ENCODE measurements around the gene GPN1. TPM values are rescaled to one million over a fixed set of nuclear protein-coding genes. Genes with fewer than 3 reads are reported as not detected.

The GPN1 gene
- total and polyA plus RNA-seq, 2 experiments from 2014 or later = 23.7 to 40.3 TPM

DNA sequence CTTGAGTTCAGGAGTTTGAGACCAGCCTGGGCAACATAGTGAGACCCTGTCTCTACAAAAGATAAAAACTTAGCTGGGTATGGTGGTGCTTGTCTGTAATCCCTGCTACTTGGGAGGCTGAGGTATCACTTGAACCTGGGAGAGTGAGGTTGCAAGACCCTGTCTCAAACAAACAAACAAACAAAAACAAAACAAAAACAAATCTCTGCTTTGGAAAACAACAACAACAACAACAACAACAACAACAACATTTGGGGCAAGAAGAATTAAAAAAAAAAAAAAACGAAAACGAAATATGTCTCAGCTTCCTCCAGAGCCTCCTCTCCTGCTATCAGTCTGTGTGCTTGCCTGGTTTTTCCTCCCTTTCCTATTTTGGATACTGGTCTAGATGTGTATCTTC is 51.7 kb downstream of the GPN1 start:
- Histone ChIP-seq H3K79me2 (replicated peaks; ENCODE audit: insufficient read depth) (no peaks in the 10 kb centered on the region), H3K27me3 (ENCODE audit: insufficient read depth) (no peaks in the 10 kb centered on the region), H3K4me3 (no peak overlapping the region), H3F3A (replicated peaks; ENCODE audit: low read depth) (no peaks in the 10 kb centered on the region), H3K9me2 (ENCODE audit: insufficient read depth) (no peaks in the 10 kb centered on the region), H4K20me1 (replicated peaks; ENCODE audit: insufficient read depth) (no peaks in the 10 kb centered on the region), H3K36me3 (ENCODE audit: insufficient read depth) (peaks cover 18% of the 10 kb centered on the region; the same call in 1 of the 2 replicates), H3K4me2 (no peak overlapping the region), H3K4me1 (ENCODE audit: insufficient read depth) (no peaks in the 10 kb centered on the region), H3K27ac (ENCODE audit: low read depth) (no peak overlapping the region), H2AFZ (no peak overlapping the region)
- no peaks in the 10 kb centered on the region for H3K4me1 Mint-ChIP-seq
- DNase-seq (ENCODE audit: low spot score) (no peak), ATAC-seq (no peak)
- H3K9me3 Mint-ChIP-seq = no peaks in the 10 kb centered on the region
- TF ChIP-seq, protein P1, sequence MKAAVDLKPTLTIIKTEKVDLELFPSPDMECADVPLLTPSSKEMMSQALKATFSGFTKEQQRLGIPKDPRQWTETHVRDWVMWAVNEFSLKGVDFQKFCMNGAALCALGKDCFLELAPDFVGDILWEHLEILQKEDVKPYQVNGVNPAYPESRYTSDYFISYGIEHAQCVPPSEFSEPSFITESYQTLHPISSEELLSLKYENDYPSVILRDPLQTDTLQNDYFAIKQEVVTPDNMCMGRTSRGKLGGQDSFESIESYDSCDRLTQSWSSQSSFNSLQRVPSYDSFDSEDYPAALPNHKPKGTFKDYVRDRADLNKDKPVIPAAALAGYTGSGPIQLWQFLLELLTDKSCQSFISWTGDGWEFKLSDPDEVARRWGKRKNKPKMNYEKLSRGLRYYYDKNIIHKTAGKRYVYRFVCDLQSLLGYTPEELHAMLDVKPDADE (IDR thresholded peaks at IDR 0.05) = no peak
- TF ChIP-seq EZH2 (IDR thresholded peaks at IDR 0.05; ENCODE audit: low read depth, unreplicated experiment) (no peak), CREB1 (CRISPR knock-in tag; IDR thresholded peaks at IDR 0.05; ENCODE audit: low read depth) (no peak), STAT1 (IDR thresholded peaks at IDR 0.05; ENCODE audit: unreplicated experiment) (no peak), POLR2AphosphoS5 (IDR thresholded peaks at IDR 0.05; ENCODE audit: low read depth) (no peak), ZNF331 (CRISPR knock-in tag; IDR thresholded peaks at IDR 0.05; ENCODE audit: low read depth) (no peak), NANOG (IDR thresholded peaks at IDR 0.05; ENCODE audit: borderline replicate concordance) (no peak), JUNB (IDR thresholded peaks at IDR 0.05; ENCODE audit: unreplicated experiment) (no peak), ZNF114 (CRISPR knock-in tag; IDR thresholded peaks at IDR 0.05) (no peak)
- TF ChIP-seq, protein P2, sequence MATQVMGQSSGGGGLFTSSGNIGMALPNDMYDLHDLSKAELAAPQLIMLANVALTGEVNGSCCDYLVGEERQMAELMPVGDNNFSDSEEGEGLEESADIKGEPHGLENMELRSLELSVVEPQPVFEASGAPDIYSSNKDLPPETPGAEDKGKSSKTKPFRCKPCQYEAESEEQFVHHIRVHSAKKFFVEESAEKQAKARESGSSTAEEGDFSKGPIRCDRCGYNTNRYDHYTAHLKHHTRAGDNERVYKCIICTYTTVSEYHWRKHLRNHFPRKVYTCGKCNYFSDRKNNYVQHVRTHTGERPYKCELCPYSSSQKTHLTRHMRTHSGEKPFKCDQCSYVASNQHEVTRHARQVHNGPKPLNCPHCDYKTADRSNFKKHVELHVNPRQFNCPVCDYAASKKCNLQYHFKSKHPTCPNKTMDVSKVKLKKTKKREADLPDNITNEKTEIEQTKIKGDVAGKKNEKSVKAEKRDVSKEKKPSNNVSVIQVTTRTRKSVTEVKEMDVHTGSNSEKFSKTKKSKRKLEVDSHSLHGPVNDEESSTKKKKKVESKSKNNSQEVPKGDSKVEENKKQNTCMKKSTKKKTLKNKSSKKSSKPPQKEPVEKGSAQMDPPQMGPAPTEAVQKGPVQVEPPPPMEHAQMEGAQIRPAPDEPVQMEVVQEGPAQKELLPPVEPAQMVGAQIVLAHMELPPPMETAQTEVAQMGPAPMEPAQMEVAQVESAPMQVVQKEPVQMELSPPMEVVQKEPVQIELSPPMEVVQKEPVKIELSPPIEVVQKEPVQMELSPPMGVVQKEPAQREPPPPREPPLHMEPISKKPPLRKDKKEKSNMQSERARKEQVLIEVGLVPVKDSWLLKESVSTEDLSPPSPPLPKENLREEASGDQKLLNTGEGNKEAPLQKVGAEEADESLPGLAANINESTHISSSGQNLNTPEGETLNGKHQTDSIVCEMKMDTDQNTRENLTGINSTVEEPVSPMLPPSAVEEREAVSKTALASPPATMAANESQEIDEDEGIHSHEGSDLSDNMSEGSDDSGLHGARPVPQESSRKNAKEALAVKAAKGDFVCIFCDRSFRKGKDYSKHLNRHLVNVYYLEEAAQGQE (IDR thresholded peaks at IDR 0.05; ENCODE audit: unreplicated experiment) = no peak
- TF ChIP-seq, protein P3, sequence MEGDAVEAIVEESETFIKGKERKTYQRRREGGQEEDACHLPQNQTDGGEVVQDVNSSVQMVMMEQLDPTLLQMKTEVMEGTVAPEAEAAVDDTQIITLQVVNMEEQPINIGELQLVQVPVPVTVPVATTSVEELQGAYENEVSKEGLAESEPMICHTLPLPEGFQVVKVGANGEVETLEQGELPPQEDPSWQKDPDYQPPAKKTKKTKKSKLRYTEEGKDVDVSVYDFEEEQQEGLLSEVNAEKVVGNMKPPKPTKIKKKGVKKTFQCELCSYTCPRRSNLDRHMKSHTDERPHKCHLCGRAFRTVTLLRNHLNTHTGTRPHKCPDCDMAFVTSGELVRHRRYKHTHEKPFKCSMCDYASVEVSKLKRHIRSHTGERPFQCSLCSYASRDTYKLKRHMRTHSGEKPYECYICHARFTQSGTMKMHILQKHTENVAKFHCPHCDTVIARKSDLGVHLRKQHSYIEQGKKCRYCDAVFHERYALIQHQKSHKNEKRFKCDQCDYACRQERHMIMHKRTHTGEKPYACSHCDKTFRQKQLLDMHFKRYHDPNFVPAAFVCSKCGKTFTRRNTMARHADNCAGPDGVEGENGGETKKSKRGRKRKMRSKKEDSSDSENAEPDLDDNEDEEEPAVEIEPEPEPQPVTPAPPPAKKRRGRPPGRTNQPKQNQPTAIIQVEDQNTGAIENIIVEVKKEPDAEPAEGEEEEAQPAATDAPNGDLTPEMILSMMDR (conservative IDR thresholded peaks at IDR 0.05; ENCODE audit: low read depth in 2 of 2) = no peak
- TF ChIP-seq, protein P4, sequence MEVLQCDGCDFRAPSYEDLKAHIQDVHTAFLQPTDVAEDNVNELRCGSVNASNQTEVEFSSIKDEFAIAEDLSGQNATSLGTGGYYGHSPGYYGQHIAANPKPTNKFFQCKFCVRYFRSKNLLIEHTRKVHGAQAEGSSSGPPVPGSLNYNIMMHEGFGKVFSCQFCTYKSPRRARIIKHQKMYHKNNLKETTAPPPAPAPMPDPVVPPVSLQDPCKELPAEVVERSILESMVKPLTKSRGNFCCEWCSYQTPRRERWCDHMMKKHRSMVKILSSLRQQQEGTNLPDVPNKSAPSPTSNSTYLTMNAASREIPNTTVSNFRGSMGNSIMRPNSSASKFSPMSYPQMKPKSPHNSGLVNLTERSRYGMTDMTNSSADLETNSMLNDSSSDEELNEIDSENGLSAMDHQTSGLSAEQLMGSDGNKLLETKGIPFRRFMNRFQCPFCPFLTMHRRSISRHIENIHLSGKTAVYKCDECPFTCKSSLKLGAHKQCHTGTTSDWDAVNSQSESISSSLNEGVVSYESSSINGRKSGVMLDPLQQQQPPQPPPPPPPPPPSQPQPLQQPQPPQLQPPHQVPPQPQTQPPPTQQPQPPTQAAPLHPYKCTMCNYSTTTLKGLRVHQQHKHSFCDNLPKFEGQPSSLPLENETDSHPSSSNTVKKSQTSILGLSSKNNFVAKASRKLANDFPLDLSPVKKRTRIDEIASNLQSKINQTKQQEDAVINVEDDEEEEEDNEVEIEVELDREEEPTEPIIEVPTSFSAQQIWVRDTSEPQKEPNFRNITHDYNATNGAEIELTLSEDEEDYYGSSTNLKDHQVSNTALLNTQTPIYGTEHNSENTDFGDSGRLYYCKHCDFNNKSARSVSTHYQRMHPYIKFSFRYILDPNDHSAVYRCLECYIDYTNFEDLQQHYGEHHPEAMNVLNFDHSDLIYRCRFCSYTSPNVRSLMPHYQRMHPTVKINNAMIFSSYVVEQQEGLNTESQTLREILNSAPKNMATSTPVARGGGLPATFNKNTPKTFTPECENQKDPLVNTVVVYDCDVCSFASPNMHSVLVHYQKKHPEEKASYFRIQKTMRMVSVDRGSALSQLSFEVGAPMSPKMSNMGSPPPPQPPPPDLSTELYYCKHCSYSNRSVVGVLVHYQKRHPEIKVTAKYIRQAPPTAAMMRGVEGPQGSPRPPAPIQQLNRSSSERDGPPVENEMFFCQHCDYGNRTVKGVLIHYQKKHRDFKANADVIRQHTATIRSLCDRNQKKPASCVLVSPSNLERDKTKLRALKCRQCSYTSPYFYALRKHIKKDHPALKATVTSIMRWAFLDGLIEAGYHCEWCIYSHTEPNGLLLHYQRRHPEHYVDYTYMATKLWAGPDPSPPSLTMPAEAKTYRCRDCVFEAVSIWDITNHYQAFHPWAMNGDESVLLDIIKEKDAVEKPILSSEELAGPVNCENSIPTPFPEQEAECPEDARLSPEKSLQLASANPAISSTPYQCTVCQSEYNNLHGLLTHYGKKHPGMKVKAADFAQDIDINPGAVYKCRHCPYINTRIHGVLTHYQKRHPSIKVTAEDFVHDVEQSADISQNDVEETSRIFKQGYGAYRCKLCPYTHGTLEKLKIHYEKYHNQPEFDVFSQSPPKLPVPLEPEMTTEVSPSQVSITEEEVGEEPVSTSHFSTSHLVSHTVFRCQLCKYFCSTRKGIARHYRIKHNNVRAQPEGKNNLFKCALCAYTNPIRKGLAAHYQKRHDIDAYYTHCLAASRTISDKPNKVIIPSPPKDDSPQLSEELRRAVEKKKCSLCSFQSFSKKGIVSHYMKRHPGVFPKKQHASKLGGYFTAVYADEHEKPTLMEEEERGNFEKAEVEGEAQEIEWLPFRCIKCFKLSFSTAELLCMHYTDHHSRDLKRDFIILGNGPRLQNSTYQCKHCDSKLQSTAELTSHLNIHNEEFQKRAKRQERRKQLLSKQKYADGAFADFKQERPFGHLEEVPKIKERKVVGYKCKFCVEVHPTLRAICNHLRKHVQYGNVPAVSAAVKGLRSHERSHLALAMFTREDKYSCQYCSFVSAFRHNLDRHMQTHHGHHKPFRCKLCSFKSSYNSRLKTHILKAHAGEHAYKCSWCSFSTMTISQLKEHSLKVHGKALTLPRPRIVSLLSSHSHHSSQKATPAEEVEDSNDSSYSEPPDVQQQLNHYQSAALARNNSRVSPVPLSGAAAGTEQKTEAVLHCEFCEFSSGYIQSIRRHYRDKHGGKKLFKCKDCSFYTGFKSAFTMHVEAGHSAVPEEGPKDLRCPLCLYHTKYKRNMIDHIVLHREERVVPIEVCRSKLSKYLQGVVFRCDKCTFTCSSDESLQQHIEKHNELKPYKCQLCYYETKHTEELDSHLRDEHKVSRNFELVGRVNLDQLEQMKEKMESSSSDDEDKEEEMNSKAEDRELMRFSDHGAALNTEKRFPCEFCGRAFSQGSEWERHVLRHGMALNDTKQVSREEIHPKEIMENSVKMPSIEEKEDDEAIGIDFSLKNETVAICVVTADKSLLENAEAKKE (CRISPR knock-in tag; IDR thresholded peaks at IDR 0.05) = no peak
- no peak overlapping the region for H3K27ac Mint-ChIP-seq
- no peak overlapping the region for H3K4me3 Mint-ChIP-seq
- H3K36me3 Mint-ChIP-seq (ENCODE audit: low read depth) = peaks cover 24% of the 10 kb centered on the region
- H3K27me3 Mint-ChIP-seq (ENCODE audit: insufficient read depth, low read depth, poor library complexity) = peaks cover 6% of the 10 kb centered on the region

Measured in GM23338 (cell line).